Endodermal cell (in vitro differentiated cells): Measurements from ENCODE around the gene MXD3. TPM values are rescaled to one million over a fixed set of nuclear protein-coding genes. Genes with fewer than 3 reads are reported as not detected.

Experiments
- DNase-seq: peaks from one replicate; pipeline ENCODE4 v3.0.0-alpha.2; 2017
- H3K27ac ChIP-seq: 2 replicates; pipeline ENCODE4 v1.5.1; 2013; ENCODE audit warnings: mild to moderate bottlenecking, low read depth, low read length, moderate library complexity
- H3K27me3 ChIP-seq: 2 replicates; pipeline ENCODE4 v1.6.1; 2013; ENCODE audit warnings: mild to moderate bottlenecking, low read length, moderate library complexity; ENCODE audit not compliant: insufficient read depth, control insufficient read depth, poor library complexity, severe bottlenecking
- H3K36me3 ChIP-seq: 2 replicates; pipeline ENCODE4 v1.7.0; 2013; ENCODE audit warnings: mild to moderate bottlenecking, low read length, moderate library complexity; ENCODE audit not compliant: control insufficient read depth, insufficient read depth
- H3K4me1 ChIP-seq: one replicate; pipeline ENCODE4 v1.7.0; 2013; ENCODE audit warnings: low read length; ENCODE audit not compliant: control insufficient read depth, insufficient read depth
- H3K4me3 ChIP-seq: 2 replicates; pipeline ENCODE4 v1.5.1; 2013; ENCODE audit warnings: mild to moderate bottlenecking, low read length, moderate library complexity
- H3K9ac ChIP-seq: 2 replicates; pipeline ENCODE4 v1.6.1; 2013; ENCODE audit warnings: mild to moderate bottlenecking, low read length, moderate library complexity; ENCODE audit not compliant: poor library complexity, severe bottlenecking; ENCODE audit errors: extremely low read depth
- H3K9me3 ChIP-seq: 2 replicates; pipeline ENCODE4 v1.6.1; 2013; ENCODE audit warnings: mild to moderate bottlenecking, low read length, moderate library complexity; ENCODE audit not compliant: control insufficient read depth
- H3K27ac Mint-ChIP-seq: 2 replicates; pipeline ENCODE4 v1.8.0; 2020; ENCODE audit warnings: mixed read lengths
- H3K27me3 Mint-ChIP-seq: 2 replicates; pipeline ENCODE4 v1.8.0; 2021; ENCODE audit warnings: mild to moderate bottlenecking, mixed read lengths; ENCODE audit not compliant: insufficient read depth
- H3K36me3 Mint-ChIP-seq: 2 replicates; pipeline ENCODE4 v1.8.0; 2020; ENCODE audit warnings: low read depth, mixed read lengths
- H3K4me1 Mint-ChIP-seq: 2 replicates; pipeline ENCODE4 v1.8.0; 2020; ENCODE audit warnings: mixed read lengths
- H3K4me3 Mint-ChIP-seq: 2 replicates; pipeline ENCODE4 v1.8.0; 2020; ENCODE audit warnings: mild to moderate bottlenecking, moderate library complexity, mixed read lengths
- H3K9me3 Mint-ChIP-seq: 2 replicates; pipeline ENCODE4 v1.8.0; 2020; ENCODE audit warnings: mild to moderate bottlenecking, mixed read lengths
- CTCF ChIP-seq: fragments of 200-600 bp; sonication (generic); conservative IDR thresholded peaks from 2 replicates; pipeline ENCODE4 v1.5.0; 2021; ENCODE audit warnings: antibody characterized with exemption, mild to moderate bottlenecking
- WGBS, 2 experiments: methylation state at CpG; one replicate each; pipeline versions ENCODE4 v1.1.5 to v1.1.7; 2013; ENCODE audit warnings: missing lambda C conversion rate in 2 of 2, mixed read lengths in 1 of 2; ENCODE audit not compliant: insufficient coverage in 1 of 2, insufficient read length in 1 of 2; 5-methylcytosine and 5-hydroxymethylcytosine counted together
- total RNA-seq, 2 donors: library from RNA; stranded (reverse); fragmentation: NEBNext Ultra II Directional in 1 of 2; extraction: Animal tissue kit (Norgen Biotek cat#: 25700) in 1 of 2; gene quantifications; 2 replicates in 1 of 2; 3 replicates in 1 of 2; pipeline ENCODE4 v1.2.1, GENCODE V29; 2021

MXD3 gene
- total RNA-seq, 2 donors from 2014 or later = 14.2 to 20.4 TPM

- no peaks in the 10 kb centered on the region for H3K4me1 ChIP-seq
- TF ChIP-seq CTCF = no peak
- no peaks in the 10 kb centered on the region for H3K27me3 ChIP-seq
- H3K36me3 ChIP-seq = peaks cover 92% of the 10 kb centered on the region
- Mint-ChIP-seq H3K4me3 (no peak overlapping the region), H3K4me1 (no peaks in the 10 kb centered on the region), H3K9me3 (no peaks in the 10 kb centered on the region), H3K27me3 (no peaks in the 10 kb centered on the region), H3K36me3 (peaks cover 80% of the 10 kb centered on the region), H3K27ac (no peak overlapping the region)
- no peak for DNase-seq
- WGBS, 2 experiments = 95 to 96% methylated on average over 2 of the region's 2 CpGs
- H3K9ac ChIP-seq = no peak overlapping the region
- H3K4me3 ChIP-seq = no peak overlapping the region
- H3K9me3 ChIP-seq = no peaks in the 10 kb centered on the region
- H3K27ac ChIP-seq = no peak overlapping the region
Measured at GRCh38 chr5:177288191-177288590, 23.5 kb downstream of the MXD3 start.

GRCh38 chr5:177276886-177277285 lies 34.8 kb downstream of the MXD3 start:
- no peak overlapping the region for H3K27ac ChIP-seq
- H3K9ac ChIP-seq = no peak overlapping the region
- no peak overlapping the region for H3K27ac Mint-ChIP-seq
- H3K27me3 Mint-ChIP-seq = no peaks in the 10 kb centered on the region
- H3K27me3 ChIP-seq = no peaks in the 10 kb centered on the region
- no peaks in the 10 kb centered on the region for H3K4me1 Mint-ChIP-seq
- no peaks in the 10 kb centered on the region for H3K9me3 ChIP-seq
- no peaks in the 10 kb centered on the region for H3K9me3 Mint-ChIP-seq
- peaks cover 79% of the 10 kb centered on the region for H3K36me3 Mint-ChIP-seq
- H3K4me1 ChIP-seq = no peaks in the 10 kb centered on the region
- H3K36me3 ChIP-seq = peaks cover 91% of the 10 kb centered on the region
- no peak for TF ChIP-seq CTCF
- 94% methylated on average over 1 of the region's 1 CpG; no CpG with 5 or more reads in 1 of the 2 experiments for WGBS, 2 experiments
- H3K4me3 ChIP-seq = no peak overlapping the region
- no peak for DNase-seq
- no peak overlapping the region for H3K4me3 Mint-ChIP-seq

GRCh38 chr5:177275883-177276282 lies 35.8 kb downstream of the MXD3 start:
- Histone ChIP-seq H3K9ac (no peak overlapping the region), H3K36me3 (peaks cover 90% of the 10 kb centered on the region), H3K27me3 (no peaks in the 10 kb centered on the region), H3K4me1 (no peaks in the 10 kb centered on the region), H3K9me3 (no peaks in the 10 kb centered on the region), H3K27ac (no peak overlapping the region), H3K4me3 (no peak overlapping the region)
- H3K9me3 Mint-ChIP-seq = no peaks in the 10 kb centered on the region
- WGBS, 2 experiments = 80 to 97% methylated on average over 4 to 6 of the region's 6 CpGs
- no peak overlapping the region for H3K4me3 Mint-ChIP-seq
- DNase-seq = no peak
- no peaks in the 10 kb centered on the region for H3K4me1 Mint-ChIP-seq
- no peak for TF ChIP-seq CTCF
- H3K27ac Mint-ChIP-seq = no peak overlapping the region
- peaks cover 82% of the 10 kb centered on the region for H3K36me3 Mint-ChIP-seq
- no peaks in the 10 kb centered on the region for H3K27me3 Mint-ChIP-seq
